GM06990 (cell line): ENCODE measurements around the gene HMCN1.

Experiments used
- DNase-seq: peaks from one replicate; pipeline ENCODE4 v3.0.0-alpha.2; 2011; ENCODE audit not compliant: insufficient read length; ENCODE audit errors: extremely low read depth
- H3K27me3 ChIP-seq: replicated peaks from 2 replicates; pipeline ENCODE4 v1.6.0; 2011; ENCODE audit warnings: low read length; ENCODE audit not compliant: control insufficient read depth, insufficient read depth
- H3K36me3 ChIP-seq: 2 replicates; pipeline ENCODE4 v1.5.1; 2011; ENCODE audit warnings: low read length; ENCODE audit not compliant: control insufficient read depth, insufficient read depth
- H3K4me3 ChIP-seq: replicated peaks from 2 replicates; pipeline ENCODE4 v1.5.1; 2011; ENCODE audit warnings: low read depth, mild to moderate bottlenecking, control low read depth, low read length
- CTCF ChIP-seq: IDR thresholded peaks from 2 replicates; pipeline ENCODE4 v1.5.1; 2011; ENCODE audit warnings: low read length, control low read depth, mild to moderate bottlenecking, inconsistent platforms; ENCODE audit not compliant: insufficient read depth, poor library complexity, severe bottlenecking

Gene HMCN1

DNA sequence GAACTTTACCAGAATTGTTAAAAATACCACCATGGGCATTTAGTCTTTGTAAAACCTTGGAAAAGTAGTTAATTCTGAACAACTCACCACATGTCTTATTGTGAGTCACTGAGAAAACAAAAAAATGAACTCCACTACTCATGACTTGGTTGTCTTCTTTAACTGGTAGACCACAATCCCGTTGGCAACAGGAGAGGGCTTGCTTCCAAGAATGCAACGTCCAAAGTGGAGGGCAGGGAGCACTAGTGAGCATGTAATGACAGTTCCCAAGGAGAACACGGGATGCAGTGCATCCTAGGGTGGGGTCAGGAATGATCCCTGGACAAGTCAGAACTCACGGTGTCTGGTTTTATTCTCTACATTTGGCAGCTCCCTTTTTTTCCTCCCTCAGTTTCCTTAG is 15.2 kb upstream of the HMCN1 start:
- Histone ChIP-seq H3K27me3 (no peaks in the 10 kb centered on the region; the same call in 1 of the 2 replicates), H3K36me3 (no peaks in the 10 kb centered on the region), H3K4me3 (no peak overlapping the region)
- DNase-seq: no peak
- no peak for TF ChIP-seq CTCF

DNA sequence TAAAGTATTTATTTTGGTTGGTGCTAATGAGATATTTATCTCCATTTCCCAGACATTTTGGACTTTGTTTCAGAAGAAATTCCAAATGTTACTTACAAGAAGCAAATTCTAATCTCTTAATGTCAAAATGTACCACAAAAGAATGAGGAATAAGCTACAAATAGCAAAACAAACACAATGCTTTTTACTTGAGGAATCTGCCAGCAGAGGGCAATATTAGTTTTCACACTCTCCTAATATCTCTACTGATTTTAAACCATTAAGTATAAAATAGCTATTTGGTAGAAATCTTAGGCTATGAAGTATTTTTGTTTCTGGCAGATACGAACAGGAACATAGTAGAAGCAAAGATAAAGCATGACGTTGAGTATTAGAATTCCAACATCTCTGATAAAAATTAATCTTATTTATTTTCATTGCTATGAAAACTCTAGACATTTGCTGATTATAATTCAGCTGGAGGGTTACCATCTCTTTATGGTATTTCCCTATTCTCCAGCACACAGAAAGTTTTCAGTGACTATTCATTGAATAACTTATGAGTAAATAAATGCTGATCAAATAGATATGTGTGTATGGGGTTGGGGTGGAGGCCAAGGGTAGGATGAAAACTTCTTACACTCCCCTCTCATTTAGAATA is 13.4 kb upstream of the HMCN1 start:
- DNase-seq: no peak
- Histone ChIP-seq H3K36me3 (no peaks in the 10 kb centered on the region), H3K27me3 (no peaks in the 10 kb centered on the region; the same call in 1 of the 2 replicates), H3K4me3 (no peak overlapping the region)
- TF ChIP-seq CTCF: peak; percentile 45

DNA sequence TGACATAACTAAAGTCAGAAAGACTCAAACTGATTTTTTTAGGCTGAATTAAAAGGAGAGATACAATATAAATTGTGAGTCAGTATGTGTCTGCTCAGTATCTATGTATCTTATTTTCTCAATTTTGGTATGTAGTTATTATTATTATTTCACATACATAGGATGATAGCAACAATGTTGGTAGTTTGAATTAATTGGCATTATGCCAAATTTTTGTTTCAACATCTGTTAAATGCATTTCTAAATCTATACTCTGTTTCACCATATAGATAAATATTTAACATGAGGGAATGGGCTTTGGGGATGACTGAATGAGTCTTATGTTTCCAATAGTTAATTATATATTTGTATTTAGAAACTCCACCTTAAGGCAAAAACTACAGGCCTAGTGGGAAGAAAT is 12.6 kb upstream of the HMCN1 start:
- DNase-seq: no peak
- TF ChIP-seq CTCF: no peak
- no peaks in the 10 kb centered on the region; the same call in 1 of the 2 replicates for H3K27me3 ChIP-seq
- no peaks in the 10 kb centered on the region for H3K36me3 ChIP-seq
- no peak overlapping the region for H3K4me3 ChIP-seq

DNA sequence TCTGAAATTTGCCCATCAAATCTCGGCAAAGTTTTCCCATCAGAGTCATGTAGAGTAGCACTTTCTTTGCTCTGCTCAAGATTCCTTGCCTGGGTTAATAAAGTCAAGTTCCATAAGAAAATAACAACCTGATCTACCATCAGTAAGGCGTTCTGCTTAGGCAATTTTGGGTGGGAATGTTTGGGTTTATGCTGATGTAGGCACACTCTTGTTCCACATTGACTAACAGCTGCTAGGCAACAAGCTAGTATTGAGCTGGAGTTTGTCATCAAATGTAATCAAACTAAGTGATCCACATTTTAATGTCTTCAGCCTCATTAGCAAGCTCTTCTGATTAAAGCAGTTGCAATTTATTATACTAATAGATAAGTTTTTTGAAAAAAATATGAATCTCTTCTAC is 12.1 kb upstream of the HMCN1 start:
- Histone ChIP-seq H3K4me3 (no peak overlapping the region), H3K27me3 (no peaks in the 10 kb centered on the region; the same call in 1 of the 2 replicates), H3K36me3 (no peaks in the 10 kb centered on the region)
- DNase-seq: no peak
- no peak for TF ChIP-seq CTCF

DNA sequence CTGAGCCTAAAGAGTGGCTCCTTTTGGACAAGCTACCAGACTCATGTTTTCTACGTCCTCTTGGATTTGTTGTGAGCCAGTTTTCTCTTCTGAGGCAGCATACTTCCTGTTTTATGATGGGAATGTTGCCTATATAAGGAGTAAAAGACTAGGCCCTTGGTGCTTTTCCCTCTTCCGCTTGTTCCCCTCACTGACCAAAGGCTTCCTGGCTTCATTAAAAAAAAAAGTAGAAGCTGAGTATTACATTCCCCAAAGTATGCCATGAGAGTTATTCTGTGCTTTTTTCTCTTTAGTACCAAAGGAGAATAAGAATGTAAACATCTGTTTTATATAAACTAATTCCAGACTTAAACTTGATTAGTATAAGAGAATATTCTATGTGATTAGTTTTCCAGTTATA is 6.5 kb upstream of the HMCN1 start:
- DNase-seq: no peak
- Histone ChIP-seq H3K27me3 (no peaks in the 10 kb centered on the region), H3K36me3 (no peaks in the 10 kb centered on the region), H3K4me3 (no peak overlapping the region)
- no peak for TF ChIP-seq CTCF

- DNase-seq: no peak
- no peak overlapping the region for H3K4me3 ChIP-seq
- no peak for TF ChIP-seq CTCF
- H3K27me3 ChIP-seq: no peaks in the 10 kb centered on the region; the same call in 1 of the 2 replicates
- H3K36me3 ChIP-seq: no peaks in the 10 kb centered on the region
These were observed 2.7 kb upstream of the HMCN1 start for GRCh38 chr1:185731446-185731845.
